Caco-2 (cell line): ENCODE data around the gene C21orf58. TPM values are rescaled to one million over a fixed set of nuclear protein-coding genes. Genes with fewer than 3 reads are reported as not detected.

Experiments used
- BruUV-seq: library from RNA; stranded (reverse); fragments of 400-500 nt; replicated peaks from 2 replicates; lab custom pipeline; 2021; lab: Mats Ljungman, UMichigan
- CTCF ChIA-PET: fragments of 300-600 bp; sonication (Branson Sonifier 250); formaldehyde crosslinking; loops from one replicate; lab custom pipeline; 2022; ENCODE audit warnings: antibody characterized with exemption; lab: Charles Lee
- POLR2A ChIA-PET: fragments of 300-600 bp; sonication (Branson Sonifier 250); formaldehyde crosslinking; loops from one replicate; lab custom pipeline; 2022; ENCODE audit warnings: antibody characterized with exemption; lab: Charles Lee
- DNase-seq, 2 experiments: peaks; one replicate each; pipeline versions ENCODE4 v3.0.0 to v3.0.0-alpha.2; 2020 to 2022
- H3K27me3 ChIP-seq: replicated peaks from 2 replicates; pipeline ENCODE4 v1.6.0; 2011; ENCODE audit warnings: low read length; ENCODE audit not compliant: control insufficient read depth, insufficient read depth
- H3K36me3 ChIP-seq: 2 replicates; pipeline ENCODE4 v1.5.1; 2011; ENCODE audit warnings: low read length; ENCODE audit not compliant: control insufficient read depth, insufficient read depth
- H3K4me1 ChIP-seq: fragments of 250-450 bp; sonication (Bioruptor Pico); 2 replicates; pipeline ENCODE4 v1.5.1; 2020; ENCODE audit warnings: mild to moderate bottlenecking
- H3K4me3 ChIP-seq: 2 replicates; pipeline ENCODE4 v1.5.1; 2011; ENCODE audit warnings: low read depth, mild to moderate bottlenecking, control low read depth, low read length
- H3K9me3 ChIP-seq: fragments of 250-450 bp; sonication (Bioruptor Pico); 2 replicates; pipeline ENCODE4 v1.5.1; 2020; ENCODE audit warnings: mild to moderate bottlenecking, moderate library complexity
- H3K27ac Mint-ChIP-seq: one replicate; pipeline ENCODE4 v1.8.0; 2022; ENCODE audit warnings: mixed read lengths; ENCODE audit not compliant: unreplicated experiment
- H3K27me3 Mint-ChIP-seq: one replicate; pipeline ENCODE4 v1.8.0; 2022; ENCODE audit warnings: mixed read lengths; ENCODE audit not compliant: insufficient read depth, unreplicated experiment
- H3K36me3 Mint-ChIP-seq: one replicate; pipeline ENCODE4 v1.8.0; 2022; ENCODE audit warnings: mild to moderate bottlenecking, mixed read lengths; ENCODE audit not compliant: insufficient read depth, unreplicated experiment
- H3K4me1 Mint-ChIP-seq: one replicate; pipeline ENCODE4 v1.8.0; 2022; ENCODE audit warnings: low read depth, mixed read lengths; ENCODE audit not compliant: unreplicated experiment
- H3K4me3 Mint-ChIP-seq: one replicate; pipeline ENCODE4 v1.8.0; 2022; ENCODE audit warnings: mild to moderate bottlenecking, moderate library complexity, mixed read lengths; ENCODE audit not compliant: unreplicated experiment
- H3K9me3 Mint-ChIP-seq: one replicate; pipeline ENCODE4 v1.8.0; 2022; ENCODE audit warnings: mixed read lengths; ENCODE audit not compliant: unreplicated experiment
- intact Hi-C: fragments of 100-400 bp; cut with micrococcal nuclease; formaldehyde crosslinking; loops from one replicate; pipeline ENCODE4 v1.10.0; 2022; ENCODE audit not compliant: unreplicated experiment
- total RNA-seq: library from RNA; stranded (reverse); gene quantifications from 2 replicates; pipeline ENCODE4 v1.2.3, GENCODE V29; 2022
- TF ChIP-seq, protein P1 (sequence below), 2 experiments: fragments of 200-600 bp in 1 of 2; IDR thresholded peaks; 1 replicate in 1 of 2; 2 replicates in 1 of 2; pipeline versions ENCODE4 v1.5.1 to v1.8.0; 2011 to 2022; ENCODE audit warnings: antibody characterized with exemption in 1 of 2, control low read depth in 1 of 2, inconsistent platforms in 1 of 2, low read depth in 1 of 2, low read length in 1 of 2, mild to moderate bottlenecking in 1 of 2, moderate library complexity in 1 of 2; ENCODE audit not compliant: insufficient read depth in 1 of 2, severe bottlenecking in 1 of 2, unreplicated experiment in 1 of 2

Gene C21orf58
- total RNA-seq, 1 experiment from 2014 or later: 17.7 TPM

DNA sequence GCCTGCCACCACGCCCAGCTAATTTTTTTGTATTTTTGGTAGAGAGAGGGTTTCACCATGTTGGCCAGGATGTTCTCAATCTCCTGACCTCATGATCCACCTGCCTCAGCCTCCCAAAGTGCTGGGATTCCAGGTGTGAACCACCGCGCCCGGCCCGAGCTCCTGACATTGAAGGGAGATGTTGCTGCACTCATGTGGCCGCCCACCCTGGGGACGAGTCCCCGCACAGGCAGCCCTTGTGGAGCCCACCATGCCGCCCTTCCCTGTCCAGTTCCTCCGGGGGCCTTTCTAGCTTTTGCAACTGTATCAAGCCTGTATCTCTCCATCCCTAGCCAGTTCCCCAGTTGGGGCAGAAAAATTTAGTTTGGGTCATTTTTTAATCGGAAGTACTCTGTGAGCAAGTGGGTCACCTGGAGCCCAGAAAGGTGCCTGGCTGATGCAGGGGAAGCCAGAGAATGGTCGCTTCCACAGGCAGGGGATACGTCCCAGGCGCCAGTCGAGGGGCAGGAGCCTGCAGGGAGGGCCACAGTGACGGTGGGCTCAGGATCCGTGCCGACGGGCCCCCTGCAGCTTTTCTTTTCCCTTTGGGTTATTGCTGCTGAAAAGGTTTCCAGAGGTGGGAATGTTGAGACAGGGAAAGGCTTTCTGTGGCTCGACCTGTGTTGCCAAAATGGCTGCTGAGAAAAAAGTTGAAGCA is 20.7 kb upstream of the C21orf58 start:
- no peaks in the 10 kb centered on the region for H3K9me3 ChIP-seq
- peaks cover 2% of the 10 kb centered on the region for H3K36me3 ChIP-seq
- POLR2A ChIA-PET: no interaction called here
- intact Hi-C loops: no loop called here
- H3K36me3 Mint-ChIP-seq: peaks cover 36% of the 10 kb centered on the region
- no peak overlapping the region for H3K27ac Mint-ChIP-seq
- no peaks in the 10 kb centered on the region for H3K9me3 Mint-ChIP-seq
- H3K4me1 Mint-ChIP-seq: no peaks in the 10 kb centered on the region
- DNase-seq: no peak
- no peaks in the 10 kb centered on the region for H3K27me3 Mint-ChIP-seq
- BruUV-seq: no TSS peak
- TF ChIP-seq, protein P1, sequence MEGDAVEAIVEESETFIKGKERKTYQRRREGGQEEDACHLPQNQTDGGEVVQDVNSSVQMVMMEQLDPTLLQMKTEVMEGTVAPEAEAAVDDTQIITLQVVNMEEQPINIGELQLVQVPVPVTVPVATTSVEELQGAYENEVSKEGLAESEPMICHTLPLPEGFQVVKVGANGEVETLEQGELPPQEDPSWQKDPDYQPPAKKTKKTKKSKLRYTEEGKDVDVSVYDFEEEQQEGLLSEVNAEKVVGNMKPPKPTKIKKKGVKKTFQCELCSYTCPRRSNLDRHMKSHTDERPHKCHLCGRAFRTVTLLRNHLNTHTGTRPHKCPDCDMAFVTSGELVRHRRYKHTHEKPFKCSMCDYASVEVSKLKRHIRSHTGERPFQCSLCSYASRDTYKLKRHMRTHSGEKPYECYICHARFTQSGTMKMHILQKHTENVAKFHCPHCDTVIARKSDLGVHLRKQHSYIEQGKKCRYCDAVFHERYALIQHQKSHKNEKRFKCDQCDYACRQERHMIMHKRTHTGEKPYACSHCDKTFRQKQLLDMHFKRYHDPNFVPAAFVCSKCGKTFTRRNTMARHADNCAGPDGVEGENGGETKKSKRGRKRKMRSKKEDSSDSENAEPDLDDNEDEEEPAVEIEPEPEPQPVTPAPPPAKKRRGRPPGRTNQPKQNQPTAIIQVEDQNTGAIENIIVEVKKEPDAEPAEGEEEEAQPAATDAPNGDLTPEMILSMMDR (IDR thresholded peaks at IDR 0.05; ENCODE audit: insufficient read depth in 1 of 2, low read depth in 1 of 2, low read length in 1 of 2, severe bottlenecking in 1 of 2, unreplicated experiment in 1 of 2): no peak
- no peak overlapping the region for H3K4me3 ChIP-seq
- no peak overlapping the region for H3K4me3 Mint-ChIP-seq
- H3K4me1 ChIP-seq: no peaks in the 10 kb centered on the region
- CTCF ChIA-PET: no interaction called here
- H3K27me3 ChIP-seq: no peaks in the 10 kb centered on the region

DNA sequence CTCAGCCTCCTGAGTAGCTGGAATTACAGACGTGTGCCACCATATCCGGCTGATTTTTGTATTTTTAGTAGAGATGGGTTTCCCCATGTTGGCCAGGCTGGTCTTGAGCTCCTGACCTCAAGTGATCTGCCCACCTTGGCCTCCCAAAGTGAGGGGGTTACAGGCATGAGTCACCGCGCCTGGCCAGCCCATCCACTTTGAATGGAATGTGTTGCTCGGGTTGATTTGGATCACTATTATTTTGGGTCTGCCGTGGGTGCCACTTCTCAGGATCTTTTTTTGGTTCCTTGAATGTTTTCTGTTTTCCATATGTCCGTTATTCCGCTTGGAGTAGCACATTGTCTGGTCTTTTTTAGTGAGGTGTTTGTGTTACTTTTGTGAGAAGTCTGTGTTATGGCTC is 17.3 kb upstream of the C21orf58 start:
- H3K36me3 ChIP-seq: peaks cover 2% of the 10 kb centered on the region
- POLR2A ChIA-PET: no interaction called here
- intact Hi-C loops: no loop called here
- CTCF ChIA-PET: no interaction called here
- Mint-ChIP-seq H3K27me3 (no peaks in the 10 kb centered on the region), H3K27ac (no peak overlapping the region), H3K4me1 (no peaks in the 10 kb centered on the region), H3K4me3 (no peak overlapping the region), H3K36me3 (peaks cover 52% of the 10 kb centered on the region), H3K9me3 (no peaks in the 10 kb centered on the region)
- H3K4me3 ChIP-seq: no peak overlapping the region
- H3K4me1 ChIP-seq: no peaks in the 10 kb centered on the region
- DNase-seq: no peak
- H3K9me3 ChIP-seq: no peaks in the 10 kb centered on the region
- H3K27me3 ChIP-seq: no peaks in the 10 kb centered on the region
- no TSS peak for BruUV-seq
- TF ChIP-seq, protein P1 (IDR thresholded peaks at IDR 0.05; ENCODE audit: insufficient read depth in 1 of 2, low read depth in 1 of 2, low read length in 1 of 2, severe bottlenecking in 1 of 2, unreplicated experiment in 1 of 2): no peak

- no peaks in the 10 kb centered on the region for H3K4me1 Mint-ChIP-seq
- Histone ChIP-seq H3K9me3 (no peaks in the 10 kb centered on the region), H3K36me3 (no peaks in the 10 kb centered on the region), H3K4me3 (no peak overlapping the region), H3K27me3 (no peaks in the 10 kb centered on the region), H3K4me1 (no peaks in the 10 kb centered on the region)
- H3K36me3 Mint-ChIP-seq: peaks cover 84% of the 10 kb centered on the region
- H3K27me3 Mint-ChIP-seq: no peaks in the 10 kb centered on the region
- TF ChIP-seq, protein P1 (IDR thresholded peaks at IDR 0.05; ENCODE audit: insufficient read depth in 1 of 2, low read depth in 1 of 2, low read length in 1 of 2, severe bottlenecking in 1 of 2, unreplicated experiment in 1 of 2): no peak
- intact Hi-C loops: no loop called here
- ChIA-PET CTCF (no interaction called here), POLR2A (no interaction called here)
- no peak for DNase-seq
- H3K4me3 Mint-ChIP-seq: no peak overlapping the region
- BruUV-seq: no TSS peak
- H3K27ac Mint-ChIP-seq: no peak overlapping the region
- no peaks in the 10 kb centered on the region for H3K9me3 Mint-ChIP-seq
Observed at GRCh38 chr21:46336603-46337002, 12.9 kb upstream of the C21orf58 start.
